Measurements from ENCODE around the gene MED29. TPM values are rescaled to one million over a fixed set of nuclear protein-coding genes. Genes with fewer than 3 reads are reported as not detected.

The MED29 gene
- total RNA-seq, 1 donor from 2014 or later: 60.8 TPM

DNA sequence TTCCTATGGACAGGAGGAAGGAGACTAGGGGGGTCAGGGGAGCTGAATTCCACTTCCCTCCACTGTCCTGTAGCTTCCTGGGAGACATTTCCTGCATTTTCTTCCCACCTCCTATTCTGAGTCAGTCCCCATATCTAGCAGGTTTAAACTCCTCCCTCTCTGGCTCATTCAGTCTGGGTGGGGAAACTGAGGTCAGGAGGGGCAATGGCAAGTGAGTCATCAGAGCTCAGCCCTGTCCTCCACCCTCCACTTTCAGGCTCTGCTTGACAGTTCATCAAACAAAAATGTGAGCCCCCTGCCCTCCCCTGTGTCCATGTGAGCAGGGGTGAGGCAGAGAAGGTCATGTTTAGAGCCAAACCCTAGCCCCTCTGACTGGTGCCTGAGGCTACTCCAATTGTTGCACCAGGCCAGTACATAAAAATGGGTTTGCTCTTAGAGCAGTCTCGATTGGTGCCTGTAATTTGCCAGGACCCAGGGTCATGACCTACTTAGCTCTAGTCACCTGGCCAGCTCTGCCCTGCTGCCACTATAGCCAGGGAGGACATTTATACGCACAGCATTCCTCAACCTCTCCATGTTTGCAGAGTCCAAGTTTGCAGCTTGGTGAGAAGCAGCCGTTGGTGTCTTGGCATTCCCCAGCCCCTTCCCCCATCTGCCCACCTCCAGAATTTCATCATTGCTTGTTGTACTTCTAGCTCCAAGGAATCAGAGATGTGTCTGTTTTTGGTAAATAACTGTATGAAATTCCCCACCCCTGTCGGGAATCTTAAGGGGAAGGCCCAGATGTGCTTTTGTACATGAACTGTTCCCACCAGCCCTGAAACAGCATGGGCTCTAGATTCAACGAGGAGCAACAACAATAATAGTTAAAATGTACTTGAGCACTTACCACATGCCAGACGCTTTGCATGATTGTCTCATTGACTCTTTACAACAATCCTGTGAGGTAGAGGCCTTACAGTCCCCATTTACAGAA, 28.2 kb upstream of the MED29 start:
- Histone ChIP-seq H3K9me3 (no peaks in the 10 kb centered on the region), H3K27me3 (no peaks in the 10 kb centered on the region), H3K4me3 (no peak overlapping the region), H3K4me1 (no peaks in the 10 kb centered on the region), H3K27ac (peak overlapping the region; percentile 57), H3K36me3 (peaks cover 58 to 69% of the 10 kb centered on the region in 2 donors)
- TF ChIP-seq, protein P1, sequence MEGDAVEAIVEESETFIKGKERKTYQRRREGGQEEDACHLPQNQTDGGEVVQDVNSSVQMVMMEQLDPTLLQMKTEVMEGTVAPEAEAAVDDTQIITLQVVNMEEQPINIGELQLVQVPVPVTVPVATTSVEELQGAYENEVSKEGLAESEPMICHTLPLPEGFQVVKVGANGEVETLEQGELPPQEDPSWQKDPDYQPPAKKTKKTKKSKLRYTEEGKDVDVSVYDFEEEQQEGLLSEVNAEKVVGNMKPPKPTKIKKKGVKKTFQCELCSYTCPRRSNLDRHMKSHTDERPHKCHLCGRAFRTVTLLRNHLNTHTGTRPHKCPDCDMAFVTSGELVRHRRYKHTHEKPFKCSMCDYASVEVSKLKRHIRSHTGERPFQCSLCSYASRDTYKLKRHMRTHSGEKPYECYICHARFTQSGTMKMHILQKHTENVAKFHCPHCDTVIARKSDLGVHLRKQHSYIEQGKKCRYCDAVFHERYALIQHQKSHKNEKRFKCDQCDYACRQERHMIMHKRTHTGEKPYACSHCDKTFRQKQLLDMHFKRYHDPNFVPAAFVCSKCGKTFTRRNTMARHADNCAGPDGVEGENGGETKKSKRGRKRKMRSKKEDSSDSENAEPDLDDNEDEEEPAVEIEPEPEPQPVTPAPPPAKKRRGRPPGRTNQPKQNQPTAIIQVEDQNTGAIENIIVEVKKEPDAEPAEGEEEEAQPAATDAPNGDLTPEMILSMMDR (IDR thresholded peaks at IDR 0.05): no peak
- DNase-seq (ENCODE audit: low spot score in 2 of 2): no peak
- intact Hi-C loops (cut with DNase I): no loop called here

DNA sequence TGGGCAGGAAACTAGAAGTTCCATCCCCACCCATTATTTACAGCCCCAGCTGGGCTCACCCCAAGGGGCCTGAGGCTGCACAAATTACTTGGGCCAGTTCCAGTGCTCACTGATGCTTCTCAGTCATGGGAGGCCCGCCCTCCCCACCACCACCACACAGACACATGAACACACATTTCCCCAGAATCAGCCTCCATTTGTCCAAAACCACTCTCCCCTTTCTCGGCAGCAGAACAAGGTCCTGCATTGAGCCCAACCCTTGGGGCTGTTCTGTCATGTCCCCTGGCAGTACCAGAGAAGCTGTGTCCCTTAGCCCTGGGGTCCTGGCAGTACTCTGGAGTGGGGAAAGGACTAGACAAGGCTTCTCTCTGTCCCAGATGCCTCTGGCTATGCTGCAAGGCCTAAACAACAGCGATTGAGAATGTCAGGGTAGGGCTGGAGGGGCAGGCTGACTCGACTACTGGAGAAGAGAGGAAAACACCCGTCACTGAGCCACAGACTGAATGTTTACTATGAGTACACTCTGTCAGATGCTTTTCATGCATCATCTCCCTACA, 27.2 kb upstream of the MED29 start:
- DNase-seq (ENCODE audit: low spot score in 2 of 2): no peak
- H3K36me3 ChIP-seq: peaks cover 48 to 69% of the 10 kb centered on the region in 2 donors

DNA sequence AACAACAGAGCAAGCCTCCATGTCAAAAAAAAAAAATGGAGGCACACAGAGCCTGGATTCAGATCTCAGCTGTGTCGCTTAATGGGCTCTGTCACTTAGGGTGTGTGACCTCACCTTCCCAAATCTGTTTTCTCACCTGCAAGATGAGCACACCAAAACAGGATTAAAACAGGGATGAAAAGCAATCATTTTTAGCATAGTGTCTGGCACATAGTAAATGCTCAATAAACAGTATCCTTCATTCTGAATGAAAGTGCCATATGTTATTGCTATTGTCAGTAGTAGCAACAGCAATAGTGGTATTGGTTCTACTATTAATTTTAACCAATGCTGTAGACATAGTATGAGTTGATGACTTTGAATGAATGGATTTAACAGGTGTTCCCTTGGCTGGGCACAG, 25.6 kb upstream of the MED29 start:
- intact Hi-C loops (cut with DNase I): no loop called here
- Histone ChIP-seq H3K36me3 (peaks cover 46 to 69% of the 10 kb centered on the region in 2 donors), H3K4me3 (no peak overlapping the region), H3K27me3 (no peaks in the 10 kb centered on the region), H3K27ac (peak overlapping the region in 1 of 2 donors; percentile 8), H3K9me3 (no peaks in the 10 kb centered on the region), H3K4me1 (no peaks in the 10 kb centered on the region)
- TF ChIP-seq, protein P1 (IDR thresholded peaks at IDR 0.05): no peak
- no peak for DNase-seq (ENCODE audit: low spot score in 2 of 2)

More for the DNA sequence above, 27.2 kb upstream of the MED29 start:
- TF ChIP-seq, protein P1 (IDR thresholded peaks at IDR 0.05): no peak
- Histone ChIP-seq H3K4me1 (no peaks in the 10 kb centered on the region), H3K27ac (peak overlapping the region; percentile 30 to 57), H3K9me3 (no peaks in the 10 kb centered on the region), H3K27me3 (no peaks in the 10 kb centered on the region), H3K4me3 (no peak overlapping the region)
- intact Hi-C loops (cut with DNase I): no loop called here

DNA sequence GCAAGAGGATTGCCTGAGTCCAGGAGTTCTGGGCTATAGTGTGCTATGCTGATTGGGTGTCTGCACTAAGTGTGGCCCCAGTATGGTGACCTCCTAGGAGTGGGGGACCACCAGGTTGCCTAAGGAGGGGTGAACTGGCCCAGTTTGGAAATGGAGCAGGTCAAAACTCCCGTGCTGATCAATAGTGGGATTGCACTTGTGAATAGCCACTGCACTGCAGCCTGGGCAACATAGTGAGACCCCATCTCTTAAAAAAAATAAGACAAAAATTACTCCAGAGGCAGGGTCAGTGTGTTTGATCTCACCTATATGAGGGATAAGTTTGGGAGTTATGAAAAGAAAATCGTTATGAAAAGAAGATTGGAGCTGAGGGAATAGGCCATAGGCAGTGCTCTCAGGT, 22.0 kb upstream of the MED29 start:
- DNase-seq (ENCODE audit: low spot score in 2 of 2): no peak
- intact Hi-C loops (cut with DNase I): no loop called here
- no peak overlapping the region for H3K27ac ChIP-seq
- H3K4me3 ChIP-seq: no peak overlapping the region
- TF ChIP-seq, protein P1 (IDR thresholded peaks at IDR 0.05): no peak
- peaks cover 22 to 51% of the 10 kb centered on the region in 2 donors for H3K36me3 ChIP-seq
- no peaks in the 10 kb centered on the region for H3K9me3 ChIP-seq
- no peaks in the 10 kb centered on the region for H3K27me3 ChIP-seq
- H3K4me1 ChIP-seq: peaks cover 15 to 21% of the 10 kb centered on the region in 2 donors

DNA sequence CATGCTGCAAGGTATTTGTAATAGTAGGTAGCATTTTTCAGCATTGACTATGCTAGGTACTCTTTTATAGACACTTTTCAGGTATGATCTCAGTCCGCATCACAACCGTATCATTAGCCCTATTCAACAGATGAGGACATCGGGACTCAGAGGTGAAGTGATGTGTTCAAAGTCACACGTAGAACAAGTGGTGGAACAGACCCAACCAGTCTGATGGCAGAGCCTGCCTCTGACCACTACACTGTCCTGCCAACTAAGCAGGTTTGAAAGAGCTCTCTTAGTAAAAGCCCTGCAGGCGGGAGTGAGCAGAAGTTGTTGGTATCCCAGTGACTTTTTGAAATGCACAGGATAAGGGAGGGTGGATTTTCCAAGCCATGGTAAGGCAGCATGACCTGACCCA, 20.4 kb upstream of the MED29 start:
- intact Hi-C loops (cut with DNase I): no loop called here
- peaks cover 25 to 62% of the 10 kb centered on the region in 2 donors for H3K36me3 ChIP-seq
- TF ChIP-seq, protein P1 (IDR thresholded peaks at IDR 0.05): no peak
- H3K4me1 ChIP-seq: peaks cover 15 to 24% of the 10 kb centered on the region in 2 donors
- no peak overlapping the region for H3K4me3 ChIP-seq
- no peak for DNase-seq (ENCODE audit: low spot score in 2 of 2)
- peak overlapping the region; percentile 96 for H3K27ac ChIP-seq
- no peaks in the 10 kb centered on the region for H3K9me3 ChIP-seq
- H3K27me3 ChIP-seq: no peaks in the 10 kb centered on the region
